HCT116 (cell line): Measurements from ENCODE around the gene SLC9C2. TPM values are rescaled to one million over a fixed set of nuclear protein-coding genes. Genes with fewer than 3 reads are reported as not detected.

Source experiments
- ATAC-seq: fragments of 200-7000 bp; cut with Tn5 transposase; 2 replicates; pipeline ENCODE4 v1.9.1; 2020; ENCODE audit warnings: mild to moderate bottlenecking, moderate library complexity
- BruUV-seq: library from RNA; stranded (reverse); fragments of 400-500 nt; replicated peaks from 2 replicates; lab custom pipeline; 2021; lab: Mats Ljungman, UMichigan
- CTCF ChIA-PET: fragments of 300-600 bp; sonication (Branson Sonifier 250); formaldehyde crosslinking; loops from one replicate; lab custom pipeline; 2021; ENCODE audit warnings: antibody characterized with exemption; lab: Charles Lee
- POLR2A ChIA-PET: fragments of 300-600, 350-600 bp; sonication (Branson Sonifier 250); formaldehyde crosslinking; loops from one replicate; lab custom pipeline; 2021; ENCODE audit warnings: antibody characterized with exemption; lab: Charles Lee
- RAD21 ChIA-PET, 2 experiments: fragments of 300-600 bp; sonication (Branson Sonifier 250); formaldehyde crosslinking; loops; one replicate each; lab custom pipeline; 2023; ENCODE audit warnings: low total read pairs in 2 of 2; ENCODE audit not compliant: uncharacterized antibody in 2 of 2, unreplicated experiment in 2 of 2, low non-redundant PET in 1 of 2; lab: Charles Lee
- DNase-seq: peaks from one replicate; pipeline ENCODE4 v3.0.0-alpha.2; 2010; ENCODE audit warnings: low read depth, low spot score
- H2AFZ ChIP-seq: fragments of 200-600 bp; shearing (Covaris generic), sonication (generic); 2 replicates; pipeline ENCODE4 v1.6.1; 2017; ENCODE audit warnings: low read depth, mixed run types, mixed read lengths, antibody characterized with exemption, low read length; ENCODE audit not compliant: poor library complexity, severe bottlenecking
- H3K27ac ChIP-seq: 2 replicates; pipeline ENCODE4 v1.5.1; 2012; ENCODE audit warnings: low read depth, low read length
- H3K27me3 ChIP-seq: fragments of 200-600 bp; sonication (generic); 2 replicates; pipeline ENCODE4 v1.6.1; 2016; ENCODE audit warnings: mixed run types, low read length, mixed read lengths; ENCODE audit not compliant: insufficient read depth
- H3K36me3 ChIP-seq, 2 experiments: fragments of 200-500 bp in 1 of 2; fragments of 200-600 bp in 1 of 2; sonication (Bioruptor generic) in 1 of 2; sonication (generic) in 1 of 2; 2 replicates each; pipeline versions ENCODE4 v1.5.1 to v1.6.1; 2014 to 2016; ENCODE audit warnings: low read length in 2 of 2, inconsistent platforms in 1 of 2, mixed read lengths in 1 of 2, mixed run types in 1 of 2; ENCODE audit not compliant: insufficient read depth in 2 of 2, control insufficient read depth in 1 of 2
- H3K4me1 ChIP-seq, 2 experiments: fragments of 200-600 bp in 1 of 2; sonication (generic) in 1 of 2; 2 replicates each; pipeline versions ENCODE4 v1.5.1 to v1.6.1; 2012 to 2017; ENCODE audit warnings: low read length in 2 of 2, inconsistent platforms in 1 of 2, mild to moderate bottlenecking in 1 of 2, mixed read lengths in 1 of 2, mixed run types in 1 of 2, moderate library complexity in 1 of 2; ENCODE audit not compliant: insufficient read depth in 2 of 2, control insufficient read depth in 1 of 2
- H3K4me2 ChIP-seq: fragments of 200-600 bp; sonication (generic); 2 replicates; pipeline ENCODE4 v1.6.1; 2017; ENCODE audit warnings: mixed run types, low read length, mixed read lengths
- H3K4me3 ChIP-seq, 2 experiments: fragments of 200-600 bp in 1 of 2; sonication (generic) in 1 of 2; replicated peaks in 1 of 2; 2 replicates each; pipeline ENCODE4 v1.5.1; 2011 to 2016; ENCODE audit warnings: low read length in 2 of 2, control low read depth in 1 of 2, low read depth in 1 of 2, mild to moderate bottlenecking in 1 of 2, mixed read lengths in 1 of 2, mixed run types in 1 of 2
- H3K79me2 ChIP-seq: fragments of 200-600 bp; sonication (generic); 2 replicates; pipeline ENCODE4 v1.6.1; 2017; ENCODE audit warnings: mild to moderate bottlenecking, mixed run types, low read length, moderate library complexity, mixed read lengths; ENCODE audit not compliant: insufficient read depth
- H3K9ac ChIP-seq: fragments of 200-600 bp; sonication (generic); 2 replicates; pipeline ENCODE4 v1.6.1; 2016; ENCODE audit warnings: low read length, mixed read lengths
- H3K9me2 ChIP-seq: fragments of 200-600 bp; sonication (generic), shearing (Covaris generic); 2 replicates; pipeline ENCODE4 v1.6.1; 2017; ENCODE audit warnings: mixed run types, mild to moderate bottlenecking, moderate library complexity; ENCODE audit not compliant: insufficient read depth
- H3K9me3 ChIP-seq, 2 experiments: fragments of 200-500 bp in 1 of 2; fragments of 200-600 bp in 1 of 2; sonication (Bioruptor generic) in 1 of 2; sonication (generic) in 1 of 2; 2 replicates each; pipeline ENCODE4 v1.6.1; 2014 to 2017; ENCODE audit warnings: low read length in 2 of 2, mixed read lengths in 2 of 2, inconsistent platforms in 1 of 2, low read depth in 1 of 2, mild to moderate bottlenecking in 1 of 2, mixed run types in 1 of 2, moderate library complexity in 1 of 2; ENCODE audit not compliant: control insufficient read depth in 1 of 2, insufficient read depth in 1 of 2
- H4K20me1 ChIP-seq: fragments of 200-600 bp; sonication (generic), shearing (Covaris generic); 2 replicates; pipeline ENCODE4 v1.6.1; 2017; ENCODE audit warnings: mixed run types, mild to moderate bottlenecking, moderate library complexity; ENCODE audit not compliant: insufficient read depth
- CTCF ChIP-seq, 3 experiments: fragments of 200-600 bp in 1 of 3; sonication (generic) in 1 of 3; IDR thresholded peaks in 2 of 3; conservative IDR thresholded peaks in 1 of 3; 2 replicates each; pipeline ENCODE4 v1.5.1; 2012 to 2017; ENCODE audit warnings: low read depth in 2 of 3, low read length in 2 of 3, antibody characterized with exemption in 1 of 3, borderline replicate concordance in 1 of 3, control low read depth in 1 of 3, mild to moderate bottlenecking in 1 of 3, mixed read lengths in 1 of 3, mixed run types in 1 of 3, moderate library complexity in 1 of 3; ENCODE audit not compliant: insufficient read depth in 1 of 3
- EGR1 ChIP-seq: IDR thresholded peaks from 2 replicates; pipeline ENCODE4 v1.6.1; 2012; ENCODE audit warnings: low read depth
- ELF1 ChIP-seq: IDR thresholded peaks from 2 replicates; pipeline ENCODE4 v1.6.1; 2012; ENCODE audit warnings: low read depth, borderline replicate concordance
- EZH2phosphoT487 ChIP-seq: fragments of 200-600 bp; IDR thresholded peaks from 2 replicates; pipeline ENCODE4 v1.6.1; 2018; ENCODE audit warnings: antibody characterized with exemption, borderline replicate concordance
- FOSL1 ChIP-seq: IDR thresholded peaks from 2 replicates; pipeline ENCODE4 v1.6.1; 2012; ENCODE audit warnings: low read depth
- JUND ChIP-seq: IDR thresholded peaks from 2 replicates; pipeline ENCODE4 v1.6.1; 2012
- RAD21 ChIP-seq: IDR thresholded peaks from 2 replicates; pipeline ENCODE4 v1.6.1; 2012; ENCODE audit warnings: low read depth, mild to moderate bottlenecking
- SIN3A ChIP-seq: IDR thresholded peaks from 2 replicates; pipeline ENCODE4 v1.6.1; 2012; ENCODE audit warnings: low read depth
- SP1 ChIP-seq: IDR thresholded peaks from 2 replicates; pipeline ENCODE4 v1.6.1; 2012; ENCODE audit warnings: low read depth
- SRF ChIP-seq: IDR thresholded peaks from 2 replicates; pipeline ENCODE4 v1.6.1; 2012; ENCODE audit warnings: low read depth
- TCF7L2 ChIP-seq: IDR thresholded peaks from 2 replicates; pipeline ENCODE4 v1.7.0; 2011; ENCODE audit warnings: borderline replicate concordance, inconsistent platforms; ENCODE audit not compliant: insufficient read depth, insufficient read length; ENCODE audit errors: extremely low read depth
- YY1 ChIP-seq: IDR thresholded peaks from 2 replicates; pipeline ENCODE4 v1.6.1; 2011; ENCODE audit warnings: low read length, low read depth, moderate library complexity, mild to moderate bottlenecking; ENCODE audit not compliant: insufficient replicate concordance; ENCODE audit errors: extremely low read depth
- ZBTB33 ChIP-seq: IDR thresholded peaks from 2 replicates; pipeline ENCODE4 v1.6.1; 2011; ENCODE audit warnings: mild to moderate bottlenecking, low read length, moderate library complexity; ENCODE audit not compliant: insufficient replicate concordance; ENCODE audit errors: extremely low read depth
- ZFX ChIP-seq: fragments of 450-650 bp; IDR thresholded peaks from 2 replicates; pipeline ENCODE4 v1.6.1; 2017
- ZNF274 ChIP-seq: fragments of 200-500 bp; sonication (Bioruptor generic); IDR thresholded peaks from 2 replicates; pipeline ENCODE4 v1.6.1; 2014; ENCODE audit warnings: mild to moderate bottlenecking, low read depth, low read length, inconsistent platforms
- intact Hi-C: fragments of 100-400 bp; cut with micrococcal nuclease; formaldehyde crosslinking; loops from 2 replicates; pipeline ENCODE4 v1.10.0; 2022
- total RNA-seq: library from RNA; stranded (reverse); gene quantifications from one replicate; pipeline ENCODE4 v1.2.1, GENCODE V29; 2021; ENCODE audit not compliant: unreplicated experiment

Gene SLC9C2
- total RNA-seq, 1 experiment from 2014 or later: not detected

- no peaks in the 10 kb centered on the region for H4K20me1 ChIP-seq
- H3K79me2 ChIP-seq: no peaks in the 10 kb centered on the region
- H3K9me2 ChIP-seq: no peaks in the 10 kb centered on the region
- no peak for ATAC-seq
- H3K4me2 ChIP-seq: no peak overlapping the region
- POLR2A ChIA-PET: no interaction called here
- H3K27ac ChIP-seq: no peak overlapping the region
- H3K9ac ChIP-seq: no peak overlapping the region
- no peak for DNase-seq
- no peaks in the 10 kb centered on the region for H3K27me3 ChIP-seq
- no peak for TF ChIP-seq ZBTB33
- TF ChIP-seq EZH2phosphoT487: no peak
- TF ChIP-seq EGR1: no peak
- TF ChIP-seq YY1: no peak
- TF ChIP-seq FOSL1: no peak
- no peak for TF ChIP-seq TCF7L2
- no peak for TF ChIP-seq SIN3A
- no peak for TF ChIP-seq SRF
- no peak for TF ChIP-seq ZNF274
- no peak for TF ChIP-seq RAD21
- TF ChIP-seq CTCF (IDR thresholded peaks at IDR 0.05 in 2 of 3, conservative IDR thresholded peaks at IDR 0.05 in 1 of 3; ENCODE audit: borderline replicate concordance in 1 of 3, insufficient read depth in 1 of 3, low read depth in 2 of 3, low read length in 2 of 3): no peak
- TF ChIP-seq ZFX: no peak
- no peak for TF ChIP-seq SP1
- TF ChIP-seq ELF1: no peak
- no peak for TF ChIP-seq JUND
- CTCF ChIA-PET: no interaction called here
- H2AFZ ChIP-seq: no peak overlapping the region
- no TSS peak for BruUV-seq
- intact Hi-C loops: no loop called here
- RAD21 ChIA-PET: no interaction called here
- no peak overlapping the region for H3K4me3 ChIP-seq
- H3K9me3 ChIP-seq: no peaks in the 10 kb centered on the region
- H3K4me1 ChIP-seq: peaks cover 0 to 9% of the 10 kb centered on the region in 2 experiments; a peak in 2 of 4 replicates
- no peaks in the 10 kb centered on the region for H3K36me3 ChIP-seq
Measured at GRCh38 chr1:173549813-173550212, 53.1 kb downstream of the SLC9C2 start.
